Activated CD4-positive, alpha-beta memory T cell treated with anti-CD3 and anti-CD28 coated beads, Interleukin-2, amount 10 ng/mL, durations not matched to agents 7 days and 5 days (primary cell): ENCODE data around the gene AP5B1. TPM values are rescaled to one million over a fixed set of nuclear protein-coding genes. Genes with fewer than 3 reads are reported as not detected.

Experiments used
- CTCF ChIA-PET: fragments of 350-600 bp; sonication (Branson Sonifier 250); formaldehyde crosslinking; loops from one replicate; lab custom pipeline; 2021; ENCODE audit warnings: antibody characterized with exemption, inconsistent platforms; lab: Charles Lee
- POLR2A ChIA-PET: fragments of 350-600 bp; sonication (Branson Sonifier 250); formaldehyde crosslinking; loops from one replicate; lab custom pipeline; 2021; ENCODE audit warnings: antibody characterized with exemption; lab: Charles Lee
- DNase-seq: peaks from one replicate; pipeline ENCODE4 v3.0.0-alpha.2; 2020
- H3K27ac Mint-ChIP-seq: one replicate; pipeline ENCODE4 v1.8.0; 2021; ENCODE audit warnings: mild to moderate bottlenecking, mixed read lengths
- H3K27me3 Mint-ChIP-seq: one replicate; pipeline ENCODE4 v1.8.0; 2021; ENCODE audit warnings: mixed read lengths
- H3K36me3 Mint-ChIP-seq: one replicate; pipeline ENCODE4 v1.8.0; 2021; ENCODE audit warnings: low read depth, mixed read lengths
- H3K4me1 Mint-ChIP-seq: one replicate; pipeline ENCODE4 v1.8.0; 2021; ENCODE audit warnings: mixed read lengths
- H3K4me3 Mint-ChIP-seq: one replicate; pipeline ENCODE4 v1.8.0; 2021; ENCODE audit warnings: mild to moderate bottlenecking, mixed read lengths
- H3K9me3 Mint-ChIP-seq: one replicate; pipeline ENCODE4 v1.8.0; 2021; ENCODE audit warnings: mixed read lengths
- total RNA-seq, 2 experiments: library from RNA; stranded (reverse); gene quantifications; one replicate each; pipeline ENCODE4 v1.2.3, GENCODE V29; 2021

The AP5B1 gene
- total RNA-seq, 2 experiments from 2014 or later: 21.2 to 21.5 TPM

- no peak overlapping the region for H3K27ac Mint-ChIP-seq
- peaks cover 26% of the 10 kb centered on the region for H3K27me3 Mint-ChIP-seq
- no peak overlapping the region for H3K4me3 Mint-ChIP-seq
- ChIA-PET POLR2A (no interaction called here), CTCF (interaction anchor here (1.2 to 9.4 kb wide), 4 partner anchors 35 to 103 kb away, joined by 3 to 126 read pairs (median 34); partner anchors contain the start of genes AP5B1 and KAT5)
- H3K4me1 Mint-ChIP-seq: peaks cover 17% of the 10 kb centered on the region
- peaks cover 4% of the 10 kb centered on the region for H3K36me3 Mint-ChIP-seq
- H3K9me3 Mint-ChIP-seq: no peaks in the 10 kb centered on the region
- no peak for DNase-seq
Measured at GRCh38 chr11:65814131-65814985, 33.6 kb upstream of the AP5B1 start.

- H3K4me1 Mint-ChIP-seq: peaks cover 6% of the 10 kb centered on the region
- ChIA-PET POLR2A (no interaction called here), CTCF (interaction anchor here (1.1 to 3.5 kb wide), 3 partner anchors 10 to 32 kb away, joined by 3 to 21 read pairs (median 4); no protein-coding TSS in a partner anchor)
Measured at GRCh38 chr11:65811764-65812475, 31.1 kb upstream of the AP5B1 start.

GRCh38 chr11:65810046-65810868 is 29.5 kb upstream of the AP5B1 start:
- Mint-ChIP-seq H3K27me3 (peaks cover 30% of the 10 kb centered on the region), H3K4me1 (no peaks in the 10 kb centered on the region), H3K36me3 (no peaks in the 10 kb centered on the region), H3K27ac (no peak overlapping the region), H3K9me3 (no peaks in the 10 kb centered on the region), H3K4me3 (no peak overlapping the region)
- ChIA-PET CTCF (interaction anchor here (6.3 kb wide), 1 partner anchor 30 kb away, joined by 29 read pairs; the partner anchor contains the start of gene AP5B1), POLR2A (interaction anchor here (1.0 to 2.0 kb wide), 2 partner anchors 30 to 98 kb away, joined by 6 to 8 read pairs; partner anchors contain the start of genes AP5B1 and KAT5)
- no peak for DNase-seq

More at GRCh38 chr11:65811764-65812475, 31.1 kb upstream of the AP5B1 start:
- DNase-seq: no peak
- no peaks in the 10 kb centered on the region for H3K9me3 Mint-ChIP-seq
- H3K4me3 Mint-ChIP-seq: no peak overlapping the region
- H3K27me3 Mint-ChIP-seq: peaks cover 36% of the 10 kb centered on the region
- H3K27ac Mint-ChIP-seq: no peak overlapping the region
- H3K36me3 Mint-ChIP-seq: peaks cover 4% of the 10 kb centered on the region

GRCh38 chr11:65809496-65809895 is 28.7 kb upstream of the AP5B1 start:
- no peaks in the 10 kb centered on the region for H3K4me1 Mint-ChIP-seq
- DNase-seq: no peak
- H3K36me3 Mint-ChIP-seq: no peaks in the 10 kb centered on the region
- no peak overlapping the region for H3K27ac Mint-ChIP-seq
- H3K27me3 Mint-ChIP-seq: peaks cover 28% of the 10 kb centered on the region
- POLR2A ChIA-PET: interaction anchor here (1.0 to 2.0 kb wide), 2 partner anchors 29 to 97 kb away, joined by 6 to 8 read pairs; partner anchors contain the start of genes AP5B1 and KAT5
- H3K9me3 Mint-ChIP-seq: no peaks in the 10 kb centered on the region
- CTCF ChIA-PET: interaction anchor here (6.3 kb wide), 1 partner anchor 29 kb away, joined by 29 read pairs; the partner anchor contains the start of gene AP5B1
- no peak overlapping the region for H3K4me3 Mint-ChIP-seq

- Mint-ChIP-seq H3K27me3 (peaks cover 28% of the 10 kb centered on the region), H3K4me1 (no peaks in the 10 kb centered on the region), H3K27ac (no peak overlapping the region), H3K4me3 (no peak overlapping the region), H3K9me3 (no peaks in the 10 kb centered on the region), H3K36me3 (no peaks in the 10 kb centered on the region)
- DNase-seq: no peak
- POLR2A ChIA-PET: interaction anchor here (2.0 kb wide), 1 partner anchor 97 kb away, joined by 8 read pairs; the partner anchor contains the start of gene KAT5
- CTCF ChIA-PET: interaction anchor here (0.7 to 6.3 kb wide), 2 partner anchors 8 to 28 kb away, joined by 3 to 29 read pairs; partner anchors contain the start of gene AP5B1
Measured at GRCh38 chr11:65808744-65809341, 28.1 kb upstream of the AP5B1 start.

GRCh38 chr11:65806979-65807378 is 26.2 kb upstream of the AP5B1 start:
- H3K27me3 Mint-ChIP-seq: peaks cover 36% of the 10 kb centered on the region
- ChIA-PET POLR2A (interaction anchor here (1.0 kb wide), 1 partner anchor 44 kb away, joined by 3 read pairs; no protein-coding TSS in a partner anchor), CTCF (interaction anchor here (0.7 to 6.3 kb wide), 4 partner anchors 16 to 182 kb away, joined by 3 to 29 read pairs (median 4); partner anchors contain the start of gene AP5B1)
- H3K4me3 Mint-ChIP-seq: no peak overlapping the region
- no peaks in the 10 kb centered on the region for H3K9me3 Mint-ChIP-seq
- H3K36me3 Mint-ChIP-seq: no peaks in the 10 kb centered on the region
- H3K27ac Mint-ChIP-seq: no peak overlapping the region
- no peak for DNase-seq
- no peaks in the 10 kb centered on the region for H3K4me1 Mint-ChIP-seq

- H3K27me3 Mint-ChIP-seq: peaks cover 38% of the 10 kb centered on the region
- POLR2A ChIA-PET: interaction anchor here (2.0 kb wide), 1 partner anchor 24 kb away, joined by 6 read pairs; no protein-coding TSS in a partner anchor
Measured at GRCh38 chr11:65803797-65804492, 23.2 kb upstream of the AP5B1 start.

GRCh38 chr11:65802841-65803240 is 22.1 kb upstream of the AP5B1 start:
- peaks cover 8% of the 10 kb centered on the region for H3K4me1 Mint-ChIP-seq
- peaks cover 34% of the 10 kb centered on the region for H3K27me3 Mint-ChIP-seq
- no peak overlapping the region for H3K27ac Mint-ChIP-seq
- H3K36me3 Mint-ChIP-seq: no peaks in the 10 kb centered on the region
- ChIA-PET POLR2A (no interaction called here), CTCF (interaction anchor here (1.0 to 1.5 kb wide), 5 partner anchors 10 to 91 kb away, joined by 3 to 5 read pairs (median 4); partner anchors contain the start of gene KAT5)
- H3K9me3 Mint-ChIP-seq: no peaks in the 10 kb centered on the region
- H3K4me3 Mint-ChIP-seq: no peak overlapping the region
- DNase-seq: no peak

More at GRCh38 chr11:65803797-65804492, 23.2 kb upstream of the AP5B1 start:
- Mint-ChIP-seq H3K4me1 (peaks cover 2% of the 10 kb centered on the region), H3K27ac (no peak overlapping the region), H3K4me3 (no peak overlapping the region), H3K9me3 (no peaks in the 10 kb centered on the region), H3K36me3 (no peaks in the 10 kb centered on the region)
- CTCF ChIA-PET: interaction anchor here (6.3 kb wide), 1 partner anchor 23 kb away, joined by 29 read pairs; the partner anchor contains the start of gene AP5B1
- no peak for DNase-seq

GRCh38 chr11:65801153-65801987 is 20.6 kb upstream of the AP5B1 start:
- CTCF ChIA-PET: interaction anchor here (0.9 to 1.5 kb wide), 4 partner anchors 11 to 46 kb away, joined by 3 to 5 read pairs (median 4); no protein-coding TSS in a partner anchor
- Mint-ChIP-seq H3K4me3 (no peak overlapping the region), H3K27ac (no peak overlapping the region), H3K9me3 (no peaks in the 10 kb centered on the region), H3K27me3 (peaks cover 30% of the 10 kb centered on the region), H3K36me3 (no peaks in the 10 kb centered on the region), H3K4me1 (peaks cover 8% of the 10 kb centered on the region)
- POLR2A ChIA-PET: no interaction called here
- no peak for DNase-seq

GRCh38 chr11:65798882-65799281 is 18.1 kb upstream of the AP5B1 start:
- H3K4me1 Mint-ChIP-seq: peaks cover 11% of the 10 kb centered on the region
- no peak overlapping the region for H3K27ac Mint-ChIP-seq
- H3K9me3 Mint-ChIP-seq: no peaks in the 10 kb centered on the region
- no peak for DNase-seq
- CTCF ChIA-PET: interaction anchor here (1.0 kb wide), 2 partner anchors 18 to 19 kb away, joined by 3 to 5 read pairs; partner anchors contain the start of gene AP5B1
- POLR2A ChIA-PET: interaction anchor here (1.0 to 2.2 kb wide), 3 partner anchors 19 to 87 kb away, joined by 3 to 11 read pairs (median 3); partner anchors contain the start of gene AP5B1
- no peak overlapping the region for H3K4me3 Mint-ChIP-seq
- peaks cover 25% of the 10 kb centered on the region for H3K27me3 Mint-ChIP-seq
- H3K36me3 Mint-ChIP-seq: no peaks in the 10 kb centered on the region
